Testis (tissue), 2 donors: Measurements from ENCODE around the gene BACE2.
"Not testable (repeated sequence)": the region's sequence is repeated elsewhere in the genome, so short reads cannot be mapped to it uniquely, and the experiment has no call there.

ENCODE experiments used
- POLR2A ChIP-seq: fragments of 450-650 bp; IDR thresholded peaks from one replicate; pipeline ENCODE4 v1.6.1; 2017; ENCODE audit warnings: antibody characterized with exemption, mild to moderate bottlenecking, moderate library complexity
- TF ChIP-seq, protein P1 (sequence below), 3 experiments: fragments of 450-650 bp in 2 of 3; fragments of 200-600 bp in 1 of 3; sonication (generic) in 1 of 3; IDR thresholded peaks; one replicate each; pipeline ENCODE4 v1.5.1; 2016 to 2019; ENCODE audit warnings: antibody characterized with exemption in 3 of 3, mild to moderate bottlenecking in 2 of 3, moderate library complexity in 1 of 3

DNA sequence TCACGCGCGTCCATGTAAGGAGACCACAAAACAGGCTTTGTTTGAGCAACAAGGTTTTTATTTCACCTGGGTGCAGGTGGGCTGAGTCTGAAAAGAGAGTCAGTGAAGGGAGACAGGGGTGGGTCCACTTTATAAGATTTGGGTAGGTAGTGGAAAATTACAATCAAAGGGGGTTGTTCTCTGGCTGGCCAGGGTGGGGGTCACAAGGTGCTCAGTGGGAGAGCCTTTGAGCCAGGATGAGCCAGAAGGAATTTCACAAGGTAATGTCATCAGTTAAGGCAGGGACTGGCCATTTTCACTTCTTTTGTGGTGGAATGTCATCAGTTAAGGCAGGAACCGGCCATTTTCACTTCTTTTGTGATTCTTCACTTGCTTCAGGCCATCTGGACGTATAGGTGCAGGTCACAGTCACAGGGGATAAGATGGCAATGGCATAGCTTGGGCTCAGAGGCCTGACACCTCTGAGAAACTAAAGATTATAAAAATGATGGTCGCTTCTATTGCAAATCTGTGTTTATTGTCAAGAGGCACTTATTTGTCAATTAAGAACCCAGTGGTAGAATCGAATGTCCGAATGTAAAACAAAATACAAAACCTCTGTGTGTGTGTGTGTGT is 76.4 kb downstream of the BACE2 start:
- TF ChIP-seq, protein P1, sequence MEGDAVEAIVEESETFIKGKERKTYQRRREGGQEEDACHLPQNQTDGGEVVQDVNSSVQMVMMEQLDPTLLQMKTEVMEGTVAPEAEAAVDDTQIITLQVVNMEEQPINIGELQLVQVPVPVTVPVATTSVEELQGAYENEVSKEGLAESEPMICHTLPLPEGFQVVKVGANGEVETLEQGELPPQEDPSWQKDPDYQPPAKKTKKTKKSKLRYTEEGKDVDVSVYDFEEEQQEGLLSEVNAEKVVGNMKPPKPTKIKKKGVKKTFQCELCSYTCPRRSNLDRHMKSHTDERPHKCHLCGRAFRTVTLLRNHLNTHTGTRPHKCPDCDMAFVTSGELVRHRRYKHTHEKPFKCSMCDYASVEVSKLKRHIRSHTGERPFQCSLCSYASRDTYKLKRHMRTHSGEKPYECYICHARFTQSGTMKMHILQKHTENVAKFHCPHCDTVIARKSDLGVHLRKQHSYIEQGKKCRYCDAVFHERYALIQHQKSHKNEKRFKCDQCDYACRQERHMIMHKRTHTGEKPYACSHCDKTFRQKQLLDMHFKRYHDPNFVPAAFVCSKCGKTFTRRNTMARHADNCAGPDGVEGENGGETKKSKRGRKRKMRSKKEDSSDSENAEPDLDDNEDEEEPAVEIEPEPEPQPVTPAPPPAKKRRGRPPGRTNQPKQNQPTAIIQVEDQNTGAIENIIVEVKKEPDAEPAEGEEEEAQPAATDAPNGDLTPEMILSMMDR (IDR thresholded peaks at IDR 0.05), result not testable (repeated sequence)
- not testable (repeated sequence) for TF ChIP-seq POLR2A
